ENCODE results near the gene TPSG1.
"Not testable (repeated sequence)": the region's sequence is repeated elsewhere in the genome, so short reads cannot be mapped to it uniquely, and the experiment has no call there.

TPSG1 gene

GRCh38 chr16:1256296-1256873 lies 31.3 kb upstream of the TPSG1 start:
- not testable (repeated sequence) for DNase-seq

- not testable (repeated sequence) for DNase-seq
Measured at GRCh38 chr16:1255276-1256122, 30.4 kb upstream of the TPSG1 start, which contains the start of gene TPSD1. Gene TPSD1, plus strand, starts transcription at chr16:1256069. Its CDS starts 212 bp downstream, at chr16:1256281.

DNA sequence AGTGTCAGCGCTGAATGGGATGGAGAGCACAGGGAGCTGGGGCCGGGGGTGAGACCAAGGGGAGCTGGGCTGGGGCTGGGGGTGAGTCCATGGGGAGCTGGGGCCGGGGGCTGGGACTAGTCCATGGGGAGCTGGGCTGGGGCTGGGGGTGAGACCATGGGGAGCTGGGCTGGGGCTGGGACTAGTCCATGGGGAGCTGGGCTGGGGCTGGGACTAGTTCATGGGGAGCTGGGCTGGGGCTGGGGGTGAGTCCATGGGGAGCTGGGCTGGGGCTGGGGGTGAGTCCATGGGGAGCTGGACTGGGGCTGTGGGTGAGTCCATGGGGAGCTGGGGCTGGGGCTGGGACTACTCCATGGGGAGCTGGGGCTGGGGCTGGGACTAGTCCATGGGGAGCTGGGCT lies 29.8 kb upstream of the TPSG1 start:
- not testable (repeated sequence) for DNase-seq

DNA sequence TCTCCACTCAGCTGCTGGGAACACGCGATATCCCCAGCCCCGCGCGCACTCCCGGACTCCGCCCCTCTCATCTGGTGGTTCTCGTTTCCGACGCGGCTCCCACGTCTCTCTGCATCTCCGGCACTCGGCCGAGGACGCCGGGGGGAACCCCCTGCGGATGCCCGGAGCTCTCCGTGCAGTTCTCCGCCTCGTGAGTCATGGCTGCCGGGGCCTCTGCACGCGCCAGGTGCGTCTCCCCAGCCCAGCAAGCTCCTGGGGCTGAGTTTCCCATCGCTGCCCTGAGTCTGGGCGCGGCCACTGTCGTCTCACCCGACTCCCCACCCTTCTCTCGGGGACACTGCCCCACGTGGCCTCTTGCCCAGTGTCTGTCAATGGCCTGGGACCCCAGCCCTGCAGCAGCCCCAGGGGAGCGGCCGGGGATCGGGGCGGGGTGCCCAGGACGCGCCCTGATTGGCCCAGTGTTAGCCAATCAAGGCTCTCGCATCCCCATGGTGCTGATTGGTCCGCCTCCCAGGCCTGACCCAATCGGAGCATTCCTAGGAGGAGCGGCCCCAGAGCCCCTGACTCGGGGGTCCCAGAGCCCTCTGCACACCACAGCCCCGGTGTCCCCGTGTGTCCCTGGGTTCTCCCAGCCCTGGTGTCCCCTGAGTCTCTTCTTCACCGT lies 28.8 kb upstream of the TPSG1 start:
- not testable (repeated sequence) for DNase-seq

GRCh38 chr16:1249031-1249755 lies 24.1 kb upstream of the TPSG1 start:
- not testable (repeated sequence) for DNase-seq

DNA sequence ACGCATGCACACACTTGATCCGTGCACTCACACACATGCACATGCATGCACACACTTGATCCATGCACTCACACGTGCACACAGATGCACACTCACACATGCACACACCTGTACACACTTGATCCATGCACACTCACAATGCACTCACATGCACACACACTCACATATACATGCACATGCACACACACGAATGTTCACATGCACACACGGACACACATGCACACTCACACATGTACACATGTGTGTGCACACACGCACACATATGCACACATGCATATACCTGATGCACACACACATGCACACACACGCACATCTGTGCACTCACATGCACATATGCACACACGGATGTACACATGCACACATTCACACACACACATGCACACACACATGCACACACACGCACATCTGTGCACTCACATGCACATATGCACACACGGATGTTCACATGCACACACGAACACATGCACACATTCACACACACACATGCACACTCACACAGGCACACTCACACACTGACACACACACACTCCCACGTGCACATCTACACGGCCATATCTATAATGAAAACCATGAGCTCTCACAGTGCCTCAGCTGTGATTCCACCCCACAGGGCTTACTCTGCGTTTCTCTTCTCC lies 23.0 kb upstream of the TPSG1 start:
- DNase-seq: not testable (repeated sequence)

DNA sequence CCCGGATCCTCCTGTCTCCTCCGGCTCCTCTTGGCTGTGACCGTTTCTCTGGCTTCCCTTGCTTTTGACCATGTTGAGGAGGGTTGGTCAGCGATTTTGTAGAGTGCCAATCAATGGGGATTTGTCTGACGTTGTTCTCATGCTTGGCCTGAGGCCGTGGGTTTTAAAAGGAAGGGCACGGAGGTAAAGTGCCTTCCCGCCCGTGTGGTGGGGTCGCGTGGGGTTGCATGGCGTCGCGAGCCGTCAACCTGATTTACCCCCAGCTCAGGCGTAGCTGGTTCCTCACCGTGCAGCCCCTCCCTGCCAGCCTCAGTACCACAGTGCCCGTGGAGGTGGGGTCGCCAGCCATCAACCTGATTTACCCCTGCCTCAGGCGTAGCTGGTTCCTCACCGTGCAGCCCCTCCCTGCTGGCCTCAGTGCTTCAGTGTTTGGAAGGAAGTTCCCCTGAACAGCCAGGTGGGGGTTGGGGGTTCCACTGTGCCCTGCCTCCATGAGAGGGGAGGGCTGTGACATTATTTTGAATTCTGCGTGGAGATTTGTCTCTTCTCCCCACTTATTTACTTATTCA lies 20.5 kb upstream of the TPSG1 start:
- DNase-seq: no peak

GRCh38 chr16:1244881-1245280 lies 19.8 kb upstream of the TPSG1 start:
- no peak for DNase-seq

GRCh38 chr16:1243907-1244850 lies 19.1 kb upstream of the TPSG1 start:
- DNase-seq: not testable (repeated sequence)

DNA sequence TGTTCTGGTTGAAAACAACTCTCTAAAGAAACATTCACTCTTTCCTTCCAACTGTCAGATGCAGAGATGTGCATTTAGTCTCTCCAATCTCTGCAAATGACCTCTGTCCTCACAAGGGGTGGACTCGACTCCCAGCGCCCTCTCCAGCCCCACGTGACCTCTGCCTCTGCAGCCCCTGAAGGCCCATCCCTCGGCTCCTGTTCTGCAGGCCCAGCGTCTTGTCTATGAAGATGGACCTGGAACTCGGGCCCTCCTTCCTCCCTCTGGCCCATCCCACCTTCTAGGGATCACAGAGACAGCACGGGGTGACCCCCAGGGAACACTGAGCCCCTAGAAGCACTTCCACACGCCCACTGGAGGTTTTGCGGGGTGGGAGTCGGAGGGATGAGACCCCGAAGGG lies 18.3 kb upstream of the TPSG1 start:
- not testable (repeated sequence) for DNase-seq

- not testable (repeated sequence) for DNase-seq
Measured at GRCh38 chr16:1241081-1241480, 16.0 kb upstream of the TPSG1 start.

GRCh38 chr16:1240436-1240835 lies 15.4 kb upstream of the TPSG1 start, which contains the start of gene TPSAB1:
Gene TPSAB1, plus strand, starts transcription at chr16:1240705. Its CDS starts 234 bp downstream, at chr16:1240939.
- DNase-seq: not testable (repeated sequence)

- not testable (repeated sequence) for DNase-seq
Measured at GRCh38 chr16:1239575-1239974, 14.5 kb upstream of the TPSG1 start.

DNA sequence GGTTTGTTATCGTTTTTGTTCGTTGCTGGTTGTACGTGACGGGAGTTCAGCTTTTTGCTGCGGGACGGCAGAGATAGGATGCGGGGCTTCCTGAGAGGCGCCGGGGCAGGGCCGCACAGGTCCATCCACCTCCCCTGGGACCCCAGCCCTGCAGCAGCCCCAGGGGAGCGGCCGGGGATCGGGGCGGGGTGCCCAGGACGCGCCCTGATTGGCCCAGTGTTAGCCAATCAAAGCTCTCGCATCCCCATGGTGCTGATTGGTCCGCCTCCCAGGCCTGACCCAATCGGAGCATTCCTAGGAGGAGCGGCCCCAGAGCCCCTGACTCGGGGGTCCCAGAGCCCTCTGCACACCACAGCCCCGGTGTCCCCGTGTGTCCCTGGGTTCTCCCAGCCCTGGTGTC lies 13.8 kb upstream of the TPSG1 start:
- DNase-seq: not testable (repeated sequence)

- no peak for DNase-seq
Measured at GRCh38 chr16:1237990-1238389, 12.9 kb upstream of the TPSG1 start.

DNA sequence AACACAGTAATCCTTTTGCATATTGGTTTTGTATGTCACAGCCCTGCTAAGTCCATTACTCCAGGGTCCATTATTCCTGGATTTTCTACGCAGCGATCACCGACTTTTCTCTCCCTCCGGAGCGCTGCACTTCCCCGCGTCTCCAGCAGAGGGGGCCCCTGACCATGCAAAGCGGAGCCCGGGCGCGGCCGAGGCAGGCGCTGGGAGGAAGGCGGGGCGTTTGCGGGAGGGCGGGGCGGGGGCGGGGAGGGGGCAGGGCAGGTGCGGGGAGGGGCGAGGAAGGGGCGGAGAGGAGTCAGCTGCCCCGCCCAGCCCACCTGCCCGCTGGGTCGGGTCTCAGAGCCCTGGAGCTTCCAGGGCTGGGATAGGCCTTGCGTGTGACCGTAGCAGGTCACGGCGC lies 11.6 kb upstream of the TPSG1 start:
- not testable (repeated sequence) for DNase-seq

DNA sequence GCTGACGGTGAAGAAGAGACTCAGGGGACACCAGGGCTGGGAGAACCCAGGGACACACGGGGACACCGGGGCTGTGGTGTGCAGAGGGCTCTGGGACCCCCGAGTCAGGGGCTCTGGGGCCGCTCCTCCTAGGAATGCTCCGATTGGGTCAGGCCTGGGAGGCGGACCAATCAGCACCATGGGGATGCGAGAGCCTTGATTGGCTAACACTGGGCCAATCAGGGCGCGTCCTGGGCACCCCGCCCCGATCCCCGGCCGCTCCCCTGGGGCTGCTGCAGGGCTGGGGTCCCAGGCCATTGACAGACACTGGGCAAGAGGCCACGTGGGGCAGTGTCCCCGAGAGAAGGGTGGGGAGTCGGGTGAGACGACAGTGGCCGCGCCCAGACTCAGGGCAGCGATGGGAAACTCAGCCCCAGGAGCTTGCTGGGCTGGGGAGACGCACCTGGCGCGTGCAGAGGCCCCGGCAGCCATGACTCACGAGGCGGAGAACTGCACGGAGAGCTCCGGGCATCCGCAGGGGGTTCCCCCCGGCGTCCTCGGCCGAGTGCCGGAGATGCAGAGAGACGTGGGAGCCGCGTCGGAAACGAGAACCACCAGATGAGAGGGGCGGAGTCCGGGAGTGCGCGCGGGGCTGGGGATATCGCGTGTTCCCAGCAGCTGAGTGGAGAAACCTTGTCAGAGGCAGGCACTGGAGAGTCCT lies 7.1 kb upstream of the TPSG1 start:
- not testable (repeated sequence) for DNase-seq

- DNase-seq: not testable (repeated sequence)
Measured at GRCh38 chr16:1231301-1231700, 6.2 kb upstream of the TPSG1 start.

DNA sequence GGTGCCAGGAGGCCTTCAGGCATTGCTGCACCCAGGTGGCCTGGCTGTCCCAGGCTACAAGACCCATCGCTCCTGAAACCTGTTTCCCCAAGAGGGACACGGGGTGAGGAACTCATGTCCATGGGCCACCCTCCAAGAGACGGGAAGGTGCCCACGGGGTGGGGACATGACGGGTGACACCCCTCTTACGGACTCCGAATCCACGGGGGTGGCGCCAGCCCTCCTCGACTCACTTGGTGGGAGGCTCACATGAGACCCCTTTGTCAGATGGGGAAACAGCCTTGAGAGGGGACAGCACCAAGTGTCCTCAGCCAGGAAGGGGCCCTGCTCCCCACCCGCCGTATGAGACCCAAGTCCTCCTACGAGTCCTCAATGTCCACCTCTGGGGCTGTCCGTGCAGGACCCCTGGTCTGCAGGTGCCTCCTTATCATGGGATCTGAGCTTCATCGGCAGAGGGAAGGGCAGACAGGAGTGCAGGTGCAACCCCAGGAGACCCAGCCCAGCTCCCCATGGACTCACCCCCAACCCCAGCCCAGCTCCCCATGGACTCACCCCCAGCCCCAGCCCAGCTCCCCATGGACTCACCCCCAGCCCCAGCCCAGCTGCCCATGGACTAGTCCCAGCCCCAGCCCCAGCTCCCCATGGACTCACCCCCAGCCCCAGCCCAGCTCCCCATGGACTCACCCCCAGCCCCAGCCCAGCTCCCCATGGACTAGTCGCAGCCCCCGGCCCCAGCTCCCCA lies 5.6 kb upstream of the TPSG1 start:
- DNase-seq: not testable (repeated sequence)
